HG02759 (cell line): ENCODE results near the gene AGBL4.
"Not testable (repeated sequence)": the region's sequence is repeated elsewhere in the genome, so short reads cannot be mapped to it uniquely, and the experiment has no call there.

Source experiments
- ATAC-seq: cut with Tn5 transposase; IDR thresholded peaks from one replicate; pipeline ENCODE4 v1.9.1; 2021; ENCODE audit warnings: mild to moderate bottlenecking, moderate library complexity; ENCODE audit not compliant: unreplicated experiment

AGBL4 gene

DNA sequence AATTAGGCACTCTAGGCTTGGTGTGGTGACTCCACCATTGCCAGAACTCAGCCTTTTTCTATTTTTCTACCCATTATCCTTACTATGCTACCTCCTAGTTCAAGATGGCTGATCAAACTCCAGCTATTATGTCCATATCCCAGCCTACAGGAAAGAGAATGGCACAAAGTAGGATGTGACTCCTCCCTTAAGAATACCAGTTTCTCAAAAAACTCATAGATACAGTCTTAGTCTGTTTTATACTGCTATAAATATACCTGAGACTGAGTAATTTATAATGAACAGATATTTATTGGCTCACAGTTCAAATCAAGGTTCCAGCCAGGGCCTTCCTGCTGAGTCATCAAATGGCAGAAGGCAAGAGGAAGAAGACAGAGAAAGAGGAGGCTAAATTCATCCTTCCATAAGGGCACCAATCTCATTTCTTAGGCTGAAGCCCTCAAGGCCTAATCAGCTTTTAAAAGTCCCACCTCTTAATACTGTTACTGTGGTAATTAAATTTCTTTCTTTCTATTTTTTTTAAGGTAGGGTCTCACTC is 704.3 kb downstream of the AGBL4 start:
- ATAC-seq: no peak

DNA sequence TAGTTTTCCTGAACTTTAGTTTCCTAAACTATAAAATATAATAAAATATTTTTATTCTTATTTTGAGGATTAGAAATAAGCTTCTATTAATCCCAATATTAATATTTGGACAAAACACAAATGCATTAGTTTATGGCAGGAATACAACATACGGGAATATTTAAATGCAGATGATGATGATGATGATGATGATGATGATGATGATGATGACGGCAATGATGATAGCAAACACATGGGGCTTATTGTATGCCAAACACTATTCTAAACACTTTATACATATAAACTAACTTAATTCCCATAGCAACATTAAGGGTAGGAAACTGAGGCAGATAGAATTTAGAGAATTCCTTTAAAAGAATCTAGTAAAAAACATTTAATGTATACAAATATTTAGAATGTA is 705.5 kb downstream of the AGBL4 start:
- ATAC-seq: no peak

DNA sequence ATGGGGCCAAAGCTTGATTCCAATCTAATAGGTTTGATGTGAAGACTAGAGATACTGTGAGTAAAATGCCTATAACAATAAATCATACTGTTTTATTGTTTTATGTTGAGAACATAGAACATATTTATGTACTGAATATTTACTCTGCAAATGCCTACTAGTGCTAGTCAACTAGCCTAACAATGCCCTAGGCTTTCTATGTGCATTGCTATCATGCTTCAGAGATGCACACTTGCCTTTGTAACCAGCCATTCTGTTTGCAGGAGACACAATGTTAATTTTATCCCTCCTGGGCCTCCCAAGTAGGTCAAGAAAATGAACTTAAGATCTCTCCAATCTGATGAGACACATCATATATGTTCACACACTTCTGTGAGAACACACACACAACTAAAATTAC is 716.3 kb downstream of the AGBL4 start:
- no peak for ATAC-seq

DNA sequence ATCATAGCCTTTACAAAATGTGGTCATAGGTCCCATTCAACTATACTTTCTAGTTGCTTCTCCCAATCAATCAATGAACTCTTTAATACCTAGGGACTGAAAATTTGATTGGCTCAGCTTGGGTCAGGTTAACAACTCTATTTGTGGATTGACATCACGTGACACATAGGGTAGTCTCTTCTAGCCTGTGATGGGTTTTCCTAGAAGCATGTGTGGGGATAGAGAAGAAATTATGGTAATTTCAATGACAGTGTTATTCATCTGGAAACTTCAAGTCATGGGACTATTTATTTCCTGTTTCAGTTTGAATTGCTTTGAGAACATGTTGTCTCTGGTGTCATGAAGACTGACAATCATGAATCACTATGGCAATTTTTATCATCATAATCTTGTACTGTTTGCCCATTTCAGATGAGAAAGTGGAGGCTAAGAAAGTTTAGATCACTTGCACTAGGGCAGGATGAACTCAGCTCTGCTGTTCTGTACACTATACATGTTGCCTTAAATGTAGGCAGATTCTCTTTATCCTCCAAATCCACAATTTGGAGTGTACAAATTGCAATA is 717.2 kb downstream of the AGBL4 start:
- ATAC-seq: no peak

DNA sequence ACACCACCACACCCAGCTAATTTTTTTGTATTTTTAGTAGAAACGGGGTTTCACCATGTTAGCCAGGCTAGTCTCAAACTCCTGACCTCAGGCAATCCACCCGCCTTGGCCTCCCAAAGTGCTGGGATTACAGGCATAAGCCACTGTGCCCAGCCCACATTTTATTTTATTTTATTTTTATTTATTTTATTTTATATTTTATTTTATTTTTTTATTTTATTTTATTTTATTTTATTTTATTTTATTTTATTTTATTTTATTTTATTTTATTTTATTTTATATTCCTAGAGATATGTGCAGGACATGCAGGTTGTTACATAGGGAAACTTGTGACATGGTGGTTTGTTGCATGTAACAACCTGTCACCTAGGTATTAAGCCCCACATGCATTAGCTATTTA is 721.4 kb downstream of the AGBL4 start:
- ATAC-seq: not testable (repeated sequence)

DNA sequence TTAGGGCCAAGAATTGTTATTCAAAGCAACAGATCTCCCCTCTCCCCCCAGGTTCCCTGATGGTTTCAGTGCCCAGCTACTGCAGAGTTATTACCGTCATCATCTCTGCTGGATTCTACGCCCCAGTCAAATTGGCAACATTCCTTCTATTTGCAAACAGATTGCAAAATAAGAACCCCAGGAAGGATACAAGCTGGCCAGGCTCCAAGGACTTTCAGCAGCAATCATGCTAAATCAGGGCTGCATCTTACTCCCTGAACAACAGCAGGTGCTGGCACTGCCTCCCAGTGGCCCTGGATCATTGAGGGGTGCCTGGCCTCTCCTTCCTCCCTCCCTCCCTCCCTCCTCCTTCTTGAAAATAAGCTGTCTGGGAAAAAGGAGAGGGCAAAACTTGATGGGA is 725.5 kb downstream of the AGBL4 start:
- no peak for ATAC-seq

DNA sequence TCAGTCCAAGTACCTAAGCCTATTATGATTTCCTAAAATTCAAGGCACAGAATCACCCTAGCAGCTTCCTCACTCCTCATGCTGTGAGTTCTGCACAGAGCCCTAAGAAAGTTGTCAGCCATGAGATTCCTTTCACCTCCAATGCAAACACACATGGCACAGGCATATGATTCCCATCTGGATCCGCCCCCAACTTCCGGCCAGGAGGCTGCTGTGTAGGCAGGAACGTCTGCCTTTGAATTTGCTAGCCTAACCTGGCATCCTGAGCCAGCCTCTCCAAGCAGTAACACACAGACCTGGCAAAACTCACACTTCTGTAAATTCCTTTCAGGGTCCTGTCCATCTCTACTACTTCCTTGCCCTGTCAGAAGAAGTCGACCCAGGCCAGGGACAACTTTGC is 726.0 kb downstream of the AGBL4 start:
- ATAC-seq: no peak

DNA sequence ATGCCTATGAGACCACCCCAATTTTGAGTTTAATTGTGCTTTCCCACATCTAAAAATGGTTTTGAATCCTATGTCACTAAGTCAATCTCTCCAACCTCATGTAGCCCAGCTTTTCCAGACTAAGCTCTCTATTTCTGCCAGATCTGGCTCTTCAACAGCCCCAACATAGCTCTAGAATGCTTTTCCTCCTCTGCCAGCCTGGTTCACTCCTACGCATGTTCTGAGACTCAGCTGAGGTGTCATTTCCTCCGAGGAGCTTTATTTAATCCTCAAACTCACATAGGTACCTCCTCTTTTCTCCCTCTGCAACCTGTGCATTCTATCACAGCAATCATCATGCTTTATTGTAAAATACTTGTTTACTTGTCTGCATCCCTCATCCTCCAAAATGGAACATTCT is 729.2 kb downstream of the AGBL4 start:
- no peak for ATAC-seq

DNA sequence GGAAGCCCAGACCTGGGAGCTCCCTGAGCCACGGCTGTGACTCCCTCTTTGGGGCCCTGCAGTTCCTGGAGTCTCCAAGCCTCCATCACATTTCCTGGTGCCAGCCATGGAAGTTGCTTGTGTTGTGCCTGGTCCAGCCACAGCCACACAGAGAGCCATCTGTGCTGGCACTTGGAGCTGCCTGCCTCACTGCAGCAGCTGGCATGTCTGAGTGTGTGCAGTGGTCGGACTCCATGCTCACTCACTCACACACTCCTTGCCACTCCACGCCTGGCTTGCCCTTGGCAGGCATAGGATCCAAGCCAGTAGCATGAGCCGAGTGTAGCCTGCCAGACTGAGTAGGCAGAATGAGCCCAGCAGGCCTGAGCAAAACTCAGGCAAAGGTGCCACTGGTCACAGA is 730.7 kb downstream of the AGBL4 start:
- no peak for ATAC-seq

DNA sequence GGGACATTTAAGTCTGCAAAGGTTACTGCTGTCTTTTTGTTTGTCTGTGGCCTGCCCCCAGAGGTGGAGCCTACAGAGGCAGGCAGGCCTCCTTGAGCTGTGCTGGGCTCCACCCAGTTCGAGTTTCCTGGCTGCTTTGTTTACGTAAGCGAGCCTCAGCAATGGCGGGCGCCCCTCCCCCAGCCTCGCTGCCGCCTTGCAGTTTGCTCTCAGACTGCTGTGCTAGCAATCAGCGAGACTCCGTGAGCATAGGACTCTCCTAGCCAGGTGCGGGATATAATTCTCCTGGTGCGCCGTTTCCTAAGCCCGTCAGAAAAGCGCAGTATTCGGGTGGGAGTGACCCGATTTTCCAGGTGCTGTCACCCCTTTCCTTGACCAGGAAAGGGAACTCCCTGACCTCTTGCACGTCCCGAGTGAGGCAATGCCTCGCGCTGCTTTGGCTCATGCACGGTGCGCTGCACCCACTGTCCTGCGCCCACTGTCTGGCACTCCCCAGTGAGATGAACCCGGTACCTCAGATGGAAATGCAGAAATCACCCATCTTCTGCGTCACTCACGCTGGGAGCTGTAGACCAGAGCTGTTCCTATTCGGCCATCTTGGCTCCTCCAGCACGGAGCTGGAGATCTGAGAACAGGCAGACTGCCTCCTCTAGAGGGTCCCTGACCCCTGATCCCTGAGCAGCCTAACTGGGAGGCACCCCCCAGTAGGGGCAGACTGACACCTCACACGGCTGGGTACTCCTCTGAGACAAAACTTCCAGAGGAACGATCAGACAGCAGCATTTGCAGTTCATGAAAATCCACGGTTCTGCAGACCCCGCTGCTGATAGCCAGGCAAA is 766.3 kb downstream of the AGBL4 start:
- ATAC-seq: not testable (repeated sequence)

DNA sequence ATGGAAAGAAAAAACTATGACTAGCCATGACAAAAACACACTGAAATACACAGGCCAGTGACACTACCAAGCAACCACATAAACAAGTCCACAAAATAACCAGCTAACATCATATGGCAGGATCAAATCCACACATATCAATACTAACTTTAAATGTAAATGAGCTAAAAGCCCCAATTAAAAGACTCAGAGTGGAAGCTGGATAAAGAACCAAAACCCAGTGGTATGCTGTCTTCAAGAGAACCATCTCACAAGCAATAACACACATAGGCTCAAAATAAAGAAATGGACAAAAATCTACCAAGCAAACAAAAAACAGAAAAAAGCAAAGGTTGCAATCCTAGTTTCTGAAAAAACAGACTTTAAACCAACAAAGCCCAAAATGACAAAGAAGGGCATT is 770.8 kb downstream of the AGBL4 start:
- no peak for ATAC-seq

DNA sequence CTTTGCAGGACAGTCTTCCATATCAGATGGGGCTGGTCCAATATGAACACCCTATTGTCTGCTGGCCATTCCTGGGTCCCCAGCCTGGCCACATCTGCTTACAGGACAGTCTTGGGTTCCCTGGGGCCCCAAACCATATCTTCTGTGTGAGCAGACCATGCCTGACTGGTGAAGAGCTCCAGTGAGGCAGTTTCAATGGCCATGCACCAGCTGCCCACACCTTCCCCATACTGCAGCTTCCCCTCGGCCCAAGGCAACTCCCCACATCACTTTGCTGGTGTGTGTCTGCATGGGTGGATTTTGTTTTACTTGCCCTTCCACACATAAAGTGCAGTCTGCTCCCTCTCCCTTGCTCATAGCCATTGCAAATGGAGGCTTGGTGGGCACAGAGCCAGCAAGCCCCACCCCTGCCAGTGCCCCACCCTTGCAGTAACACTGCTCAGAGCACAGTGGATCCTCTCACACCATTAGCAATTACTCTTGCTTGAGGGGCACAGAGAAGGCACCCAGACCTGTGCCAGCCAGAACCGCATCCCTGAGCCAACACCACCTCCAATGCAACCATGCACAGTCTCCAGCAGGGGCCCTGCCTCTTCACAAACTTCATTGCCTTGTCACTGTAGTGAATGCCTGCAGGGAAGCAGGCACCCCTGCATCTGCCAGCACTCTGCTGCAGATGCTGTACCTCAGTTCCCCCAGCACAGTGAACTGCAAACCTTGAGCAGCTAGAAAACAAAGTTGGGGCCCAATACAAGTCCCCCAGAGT is 772.6 kb downstream of the AGBL4 start:
- no peak for ATAC-seq

DNA sequence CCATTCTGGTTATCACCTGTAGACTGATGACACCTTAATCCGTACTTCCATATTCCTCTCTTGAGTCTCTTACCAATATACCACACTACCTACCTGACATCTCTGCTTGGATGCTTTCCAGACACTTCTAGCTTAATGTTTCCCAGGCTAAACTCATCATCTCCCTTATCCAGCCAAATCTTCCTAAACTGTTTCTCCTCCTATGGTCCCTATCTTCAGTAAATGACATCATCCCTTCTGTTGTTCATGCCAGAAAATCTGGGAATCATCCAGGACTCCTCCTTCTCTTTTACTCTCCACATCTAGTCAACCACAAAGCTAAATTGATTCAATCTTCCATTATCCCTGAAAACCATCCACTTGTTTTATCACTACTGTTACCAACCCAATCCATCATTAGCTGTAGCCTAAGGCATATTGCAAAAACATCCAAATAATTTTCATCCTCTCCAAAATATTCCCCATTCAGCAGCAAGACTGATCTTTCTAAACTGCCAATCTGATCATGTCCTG is 783.0 kb downstream of the AGBL4 start:
- ATAC-seq: no peak

DNA sequence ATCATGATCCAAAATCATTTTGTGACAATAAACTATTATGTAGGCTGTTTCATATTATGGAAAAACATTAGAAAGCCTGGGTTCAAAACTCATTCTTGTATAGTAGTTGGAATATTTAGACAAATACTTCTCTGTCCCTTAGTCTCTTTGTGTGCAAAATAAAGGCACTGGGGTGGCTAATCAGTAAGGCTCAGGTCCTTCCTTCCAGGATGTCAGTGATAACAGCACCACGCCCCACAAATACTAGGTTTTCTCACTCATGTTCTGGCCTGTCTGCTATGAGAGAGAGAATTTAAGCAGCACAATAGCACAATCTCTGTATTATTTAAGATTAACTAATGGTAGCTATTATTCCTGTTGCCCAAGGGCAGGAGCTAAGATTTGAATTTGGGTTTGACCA is 788.8 kb downstream of the AGBL4 start:
- no peak for ATAC-seq

DNA sequence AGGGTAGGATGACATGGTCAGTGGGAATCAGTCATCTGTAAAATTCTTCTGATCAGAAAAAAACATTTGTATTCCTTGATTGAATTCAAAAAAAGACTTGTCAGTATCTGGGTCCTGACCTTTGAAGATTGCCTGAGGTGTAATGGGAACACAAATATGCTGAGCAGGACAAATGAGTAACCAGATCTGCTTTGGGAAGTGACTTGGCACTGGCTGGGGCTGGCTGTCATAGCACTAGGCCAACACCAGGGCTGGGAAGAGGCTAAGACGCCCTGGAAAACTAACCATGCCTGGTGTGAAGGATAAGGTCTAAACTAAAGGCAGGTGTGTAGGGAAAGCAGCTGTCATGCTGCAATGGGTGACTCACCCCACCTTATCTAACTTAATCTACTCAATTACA is 794.2 kb downstream of the AGBL4 start:
- ATAC-seq: no peak

DNA sequence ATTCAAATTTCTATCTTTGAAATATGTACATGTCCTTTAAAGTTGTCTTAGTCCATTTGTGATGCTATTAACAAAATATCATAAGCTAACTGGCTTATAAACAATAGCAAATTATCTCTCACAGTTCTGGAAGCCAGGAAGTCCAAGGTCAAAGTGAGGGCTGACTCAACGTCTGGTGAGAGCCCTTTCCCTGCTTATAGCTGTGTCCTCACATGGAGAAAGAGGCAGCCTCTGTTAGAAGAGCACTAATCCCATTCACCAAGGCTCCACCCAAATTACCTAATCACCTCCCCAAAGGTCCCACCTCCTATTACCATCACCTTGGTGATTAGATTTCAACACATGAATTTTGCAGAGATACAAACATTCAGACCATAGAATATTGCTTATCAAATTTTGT is 797.0 kb downstream of the AGBL4 start:
- no peak for ATAC-seq

DNA sequence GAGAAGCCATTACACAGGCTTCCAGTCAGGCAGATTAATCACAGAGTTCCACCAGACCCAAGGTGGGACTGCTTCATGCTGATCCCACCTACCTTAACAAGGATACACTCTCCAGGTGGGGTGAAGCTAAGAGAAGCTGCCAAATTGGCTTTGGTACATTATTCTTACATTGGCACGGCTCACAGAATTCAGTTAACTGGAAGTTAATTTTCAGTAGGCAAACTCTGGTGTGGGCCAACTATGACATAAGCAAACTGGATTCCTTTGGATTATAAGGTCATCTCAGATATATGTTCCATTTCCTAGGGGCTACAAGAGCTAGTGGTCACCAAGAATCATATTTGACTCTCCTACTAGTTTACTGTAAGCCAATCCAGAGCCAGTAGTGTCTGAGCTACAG is 798.3 kb downstream of the AGBL4 start:
- ATAC-seq: no peak

DNA sequence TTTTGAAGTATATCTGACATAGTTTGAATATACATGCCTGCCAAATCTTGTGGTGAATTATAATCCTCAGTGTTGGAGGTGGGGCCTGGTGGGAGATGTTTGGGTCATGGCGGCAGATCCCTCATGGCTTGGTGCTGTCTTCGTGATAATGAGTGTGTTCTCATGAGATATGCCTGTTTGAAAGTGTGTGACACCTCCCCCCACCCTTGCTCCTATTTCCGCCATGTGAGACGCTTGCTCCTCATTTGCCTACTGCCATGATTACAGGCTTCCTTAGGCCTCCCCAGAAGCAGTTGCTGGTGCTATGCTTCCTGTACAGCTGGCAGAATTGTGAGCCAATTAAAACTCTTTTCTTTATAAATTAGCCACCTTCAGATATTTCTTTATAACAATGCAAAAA is 810.5 kb downstream of the AGBL4 start:
- no peak for ATAC-seq

DNA sequence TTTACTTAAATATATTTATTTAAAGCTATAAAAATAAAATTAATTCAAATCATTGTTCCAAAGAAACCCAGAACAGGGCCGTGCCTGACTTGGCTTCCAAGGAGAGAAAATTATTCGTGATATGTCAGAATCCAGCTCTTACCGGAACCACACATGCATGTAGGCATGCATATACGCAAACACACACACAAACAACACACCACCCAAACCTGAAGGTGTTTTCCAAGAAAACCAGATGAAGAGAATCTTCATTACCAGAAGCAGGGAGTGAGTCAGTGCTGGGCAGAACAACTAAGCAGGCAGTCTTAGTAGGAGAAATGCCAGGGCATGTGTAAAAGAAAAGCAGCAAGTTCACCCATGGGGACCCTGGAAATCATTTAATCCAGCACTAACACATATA is 815.0 kb downstream of the AGBL4 start:
- no peak for ATAC-seq

DNA sequence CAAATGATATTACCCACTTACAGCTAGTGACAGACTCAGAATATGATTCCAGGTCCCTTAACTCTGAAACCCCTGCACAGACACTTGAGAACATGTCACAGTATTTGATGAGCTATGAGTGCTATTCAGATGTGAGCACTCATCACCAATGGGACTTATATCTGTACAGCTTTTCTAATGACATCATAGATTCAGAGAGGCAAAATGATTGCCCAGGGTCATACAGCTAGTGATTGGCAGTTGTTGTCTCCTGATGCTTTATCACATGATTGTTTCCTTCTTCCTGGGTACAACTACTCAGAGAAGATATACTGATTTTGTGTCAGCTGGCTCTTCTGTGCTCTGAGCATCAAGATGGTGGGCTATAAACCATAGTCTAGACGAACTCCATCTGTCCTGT is 819.0 kb downstream of the AGBL4 start:
- no peak for ATAC-seq

DNA sequence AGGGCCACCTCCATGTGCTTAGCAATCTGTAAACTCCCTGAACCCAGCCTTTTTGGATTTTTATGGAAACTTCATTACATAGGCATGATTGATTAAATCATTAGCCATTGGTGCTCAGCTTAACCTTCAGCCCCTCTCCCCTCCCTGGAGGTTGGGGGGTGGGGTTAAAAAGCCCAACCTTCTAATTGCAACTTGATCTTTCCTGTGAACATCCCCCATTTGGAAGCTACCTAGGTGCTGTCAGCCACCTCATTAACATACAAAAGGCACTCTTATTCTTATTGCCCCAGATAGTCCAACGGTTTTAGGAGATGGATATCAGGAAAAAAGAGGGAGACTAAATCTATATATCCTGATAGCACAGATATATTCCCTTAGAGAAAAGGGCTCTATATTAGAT is 823.0 kb downstream of the AGBL4 start:
- no peak for ATAC-seq

DNA sequence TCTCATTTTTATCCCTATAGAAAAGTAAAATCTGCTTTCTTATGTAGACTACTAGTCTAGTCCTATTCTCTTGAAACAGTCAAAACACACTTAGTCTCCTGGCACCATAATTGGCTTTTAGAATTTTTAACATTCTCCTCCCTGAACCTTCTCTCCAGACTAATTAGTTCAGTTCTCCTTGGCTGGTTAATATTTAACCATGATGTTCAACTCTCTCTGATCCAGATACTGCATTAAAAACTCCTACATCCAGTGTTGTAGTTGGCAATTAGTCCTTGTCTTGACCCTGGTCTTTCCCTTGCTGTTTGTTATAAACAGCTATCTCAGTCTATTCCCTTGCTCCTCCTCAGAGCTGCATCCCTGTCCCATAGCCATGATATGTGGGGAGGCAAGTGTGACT is 824.2 kb downstream of the AGBL4 start:
- ATAC-seq: no peak
